ENCODE measurements around the gene SLF2.

GRCh38 chr10:100911472-100911871, 1.3 kb upstream of the SLF2 start:
- no peak for TF ChIP-seq CTCF (IDR thresholded peaks at IDR 0.05)
- TF ChIP-seq POLR2A (IDR thresholded peaks at IDR 0.05) = no peak
